Head of caudate nucleus (tissue), 42 donors: ENCODE results near the gene CRYGS.

Source experiments
- DNase-seq, 42 donors: peaks; one replicate each; pipeline versions ENCODE4 v3.0.0 to v3.0.0-alpha.2; 2020 to 2021; ENCODE audit warnings: mixed read lengths in 7 of 42
- intact Hi-C: fragments of 100-400 bp; cut with DNase I; formaldehyde crosslinking; loops from one replicate; pipeline ENCODE4 v1.15.0; 2022

The CRYGS gene

GRCh38 chr3:186524616-186525015, 19.6 kb downstream of the CRYGS start:
- DNase-seq, result no peak
- intact Hi-C loops, result no loop called here

- DNase-seq, result no peak
- intact Hi-C loops, result no loop called here
Observed at GRCh38 chr3:186523434-186523833, 20.7 kb downstream of the CRYGS start.

- intact Hi-C loops, result no loop called here
Observed at GRCh38 chr3:186523022-186523421, 21.2 kb downstream of the CRYGS start.

GRCh38 chr3:186520957-186521842, 23.0 kb downstream of the CRYGS start:
- intact Hi-C loops, result no loop called here
- DNase-seq, result no peak

More at GRCh38 chr3:186523022-186523421, 21.2 kb downstream of the CRYGS start:
- no peak for DNase-seq

GRCh38 chr3:186520431-186520830, 23.7 kb downstream of the CRYGS start:
- intact Hi-C loops, result no loop called here
- no peak for DNase-seq

GRCh38 chr3:186519021-186519658, 25.0 kb downstream of the CRYGS start:
- DNase-seq, result peak in 6 of 42 donors; percentile 11 to 57 (median 20)
- intact Hi-C loops, result no loop called here

GRCh38 chr3:186517218-186517617, 27.0 kb downstream of the CRYGS start:
- intact Hi-C loops, result no loop called here
- no peak for DNase-seq

GRCh38 chr3:186516646-186517045, 27.5 kb downstream of the CRYGS start:
- DNase-seq, result no peak
- intact Hi-C loops, result no loop called here

GRCh38 chr3:186515125-186515524, 29.1 kb downstream of the CRYGS start:
- intact Hi-C loops, result no loop called here

GRCh38 chr3:186514296-186515002, 29.7 kb downstream of the CRYGS start:
- DNase-seq, result peak in 7 of 42 donors; percentile 25 to 68 (median 41)
- intact Hi-C loops, result no loop called here

More at GRCh38 chr3:186515125-186515524, 29.1 kb downstream of the CRYGS start:
- DNase-seq, result peak in 1 of 42 donors; percentile 17

- intact Hi-C loops, result no loop called here
- no peak for DNase-seq
Observed at GRCh38 chr3:186513386-186513785, 30.8 kb downstream of the CRYGS start.

GRCh38 chr3:186512570-186513302, 31.4 kb downstream of the CRYGS start:
- no peak for DNase-seq
- intact Hi-C loops, result no loop called here

GRCh38 chr3:186511702-186512101, 32.5 kb downstream of the CRYGS start:
- intact Hi-C loops, result no loop called here

GRCh38 chr3:186511245-186511644, 32.9 kb downstream of the CRYGS start:
- DNase-seq, result no peak
- intact Hi-C loops, result no loop called here

More at GRCh38 chr3:186511702-186512101, 32.5 kb downstream of the CRYGS start:
- DNase-seq, result no peak

GRCh38 chr3:186510374-186511079, 33.7 kb downstream of the CRYGS start:
- DNase-seq, result no peak
- intact Hi-C loops, result no loop called here

GRCh38 chr3:186509423-186509822, 34.8 kb downstream of the CRYGS start:
- intact Hi-C loops, result no loop called here

GRCh38 chr3:186506857-186507256, 37.3 kb downstream of the CRYGS start:
- intact Hi-C loops, result no loop called here
- no peak for DNase-seq

More at GRCh38 chr3:186509423-186509822, 34.8 kb downstream of the CRYGS start:
- DNase-seq, result no peak

- DNase-seq, result no peak
- intact Hi-C loops, result no loop called here
Observed at GRCh38 chr3:186506191-186506739, 37.9 kb downstream of the CRYGS start.
